Measurements from ENCODE around the gene MS4A6A. TPM values are rescaled to one million over a fixed set of nuclear protein-coding genes. Genes with fewer than 3 reads are reported as not detected.

Gene MS4A6A, protein sequence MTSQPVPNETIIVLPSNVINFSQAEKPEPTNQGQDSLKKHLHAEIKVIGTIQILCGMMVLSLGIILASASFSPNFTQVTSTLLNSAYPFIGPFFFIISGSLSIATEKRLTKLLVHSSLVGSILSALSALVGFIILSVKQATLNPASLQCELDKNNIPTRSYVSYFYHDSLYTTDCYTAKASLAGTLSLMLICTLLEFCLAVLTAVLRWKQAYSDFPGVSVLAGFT
- total RNA-seq: 10 to 100 TPM in 3 of 4 donors, 1 to 10 TPM in 1; 4.6 to 26.6 (median 18.8) TPM

DNA sequence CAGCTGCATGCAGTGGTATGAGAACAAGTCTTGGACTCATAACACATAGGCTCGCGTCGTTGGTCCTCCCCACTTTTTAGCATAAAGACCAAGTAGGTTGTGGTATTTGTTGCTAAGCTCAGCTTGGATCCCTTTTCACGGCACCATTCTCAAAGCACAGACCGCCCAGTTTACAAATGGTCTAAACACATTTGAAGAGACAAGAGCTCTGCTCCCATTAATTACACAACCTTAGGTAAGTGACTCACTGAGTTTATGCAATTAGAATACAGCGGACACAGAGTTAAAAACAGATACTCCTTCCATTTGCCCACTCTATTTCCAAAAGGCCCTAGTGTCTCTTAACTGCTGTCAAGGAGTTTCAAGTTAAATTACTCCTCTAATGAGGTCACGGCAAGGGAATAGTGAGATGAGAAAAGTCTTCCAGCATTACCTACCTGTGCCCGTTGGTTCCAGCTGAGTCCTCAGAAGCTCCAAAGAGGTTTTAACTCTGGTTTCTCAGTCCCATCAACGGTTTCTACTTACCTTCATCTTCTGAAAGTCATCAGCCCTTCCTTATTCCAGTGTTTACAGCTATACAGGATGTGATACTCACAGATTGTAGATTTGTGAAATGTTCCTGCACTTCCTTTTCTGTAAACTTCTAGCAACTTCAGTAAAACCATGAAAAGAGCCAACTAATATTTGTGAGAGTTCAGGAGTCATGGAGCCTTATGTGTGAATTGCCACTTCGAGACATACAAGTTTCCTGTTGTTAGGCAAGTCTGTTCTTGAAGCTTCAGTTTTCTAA, at the start of gene MS4A6A:
MS4A6A (minus strand) TSS at position 543 of the 790 bp plus-strand sequence. CDS start 1,356 bp downstream, outside the sequence.
- peak within 1 kb of the TSS in 3 of 4 donors; percentile 2 to 35 (median 22) for H3K27ac ChIP-seq
- in situ Hi-C loops (cut with MboI; ENCODE audit: low sequenced_read_pairs in 4 of 4): loop anchor here in 1 of 4 donors (25.0 kb wide), 1 partner anchor 95 kb away; the partner anchor contains the start of gene MS4A2
- H3K9me3 ChIP-seq: no peaks in the 10 kb centered on the region
- intact Hi-C loops (cut with DNase I; ENCODE audit: low total_unique reads): no loop called here
- TF ChIP-seq POLR2A (IDR thresholded peaks at IDR 0.05): peak in 1 of 2 donors; percentile 32
- TF ChIP-seq, protein P1, sequence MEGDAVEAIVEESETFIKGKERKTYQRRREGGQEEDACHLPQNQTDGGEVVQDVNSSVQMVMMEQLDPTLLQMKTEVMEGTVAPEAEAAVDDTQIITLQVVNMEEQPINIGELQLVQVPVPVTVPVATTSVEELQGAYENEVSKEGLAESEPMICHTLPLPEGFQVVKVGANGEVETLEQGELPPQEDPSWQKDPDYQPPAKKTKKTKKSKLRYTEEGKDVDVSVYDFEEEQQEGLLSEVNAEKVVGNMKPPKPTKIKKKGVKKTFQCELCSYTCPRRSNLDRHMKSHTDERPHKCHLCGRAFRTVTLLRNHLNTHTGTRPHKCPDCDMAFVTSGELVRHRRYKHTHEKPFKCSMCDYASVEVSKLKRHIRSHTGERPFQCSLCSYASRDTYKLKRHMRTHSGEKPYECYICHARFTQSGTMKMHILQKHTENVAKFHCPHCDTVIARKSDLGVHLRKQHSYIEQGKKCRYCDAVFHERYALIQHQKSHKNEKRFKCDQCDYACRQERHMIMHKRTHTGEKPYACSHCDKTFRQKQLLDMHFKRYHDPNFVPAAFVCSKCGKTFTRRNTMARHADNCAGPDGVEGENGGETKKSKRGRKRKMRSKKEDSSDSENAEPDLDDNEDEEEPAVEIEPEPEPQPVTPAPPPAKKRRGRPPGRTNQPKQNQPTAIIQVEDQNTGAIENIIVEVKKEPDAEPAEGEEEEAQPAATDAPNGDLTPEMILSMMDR (IDR thresholded peaks at IDR 0.05 in 4 of 5, conservative IDR thresholded peaks at IDR 0.05 in 1 of 5): no peak
- ATAC-seq: no peak
- no peaks in the 10 kb centered on the region for H3K4me1 ChIP-seq
- H3K4me3 ChIP-seq: peak within 1 kb of the TSS in 2 of 4 donors; percentile 5 to 25
- H3K27me3 ChIP-seq: no peaks in the 10 kb centered on the region
- no peak for DNase-seq
- no peaks in the 10 kb centered on the region for H3K36me3 ChIP-seq

DNA sequence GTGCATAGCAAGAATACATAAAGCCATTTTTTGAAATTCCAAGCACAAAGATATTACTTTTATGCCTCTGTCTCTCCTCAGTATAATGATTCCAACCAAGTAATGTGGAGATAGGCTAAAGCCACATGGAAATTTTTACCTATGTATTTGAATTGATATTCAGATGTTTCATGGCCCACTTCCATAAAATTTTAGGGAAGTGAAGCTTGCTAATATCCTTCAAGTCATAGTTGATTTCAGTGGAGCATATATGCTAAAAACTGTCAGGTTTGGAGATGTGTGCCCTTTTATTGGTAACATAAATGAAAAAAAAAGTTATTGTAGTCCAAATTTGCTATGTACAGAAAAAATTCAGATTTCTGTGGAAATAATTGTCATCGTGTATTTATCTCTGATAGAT, 47.8 kb upstream of the MS4A6A start:
- Histone ChIP-seq H3K27me3 (no peaks in the 10 kb centered on the region), H3K27ac (no peak overlapping the region), H3K4me1 (no peaks in the 10 kb centered on the region), H3K4me3 (no peak overlapping the region), H3K9me3 (no peaks in the 10 kb centered on the region), H3K36me3 (no peaks in the 10 kb centered on the region)
- ATAC-seq (no peak), DNase-seq (no peak)
- TF ChIP-seq, protein P1 (IDR thresholded peaks at IDR 0.05 in 4 of 5, conservative IDR thresholded peaks at IDR 0.05 in 1 of 5): no peak
- no peak for TF ChIP-seq POLR2A (IDR thresholded peaks at IDR 0.05)
- intact Hi-C loops (cut with DNase I; ENCODE audit: low total_unique reads): no loop called here
- in situ Hi-C loops (cut with MboI; ENCODE audit: low sequenced_read_pairs in 4 of 4): no loop called here

DNA sequence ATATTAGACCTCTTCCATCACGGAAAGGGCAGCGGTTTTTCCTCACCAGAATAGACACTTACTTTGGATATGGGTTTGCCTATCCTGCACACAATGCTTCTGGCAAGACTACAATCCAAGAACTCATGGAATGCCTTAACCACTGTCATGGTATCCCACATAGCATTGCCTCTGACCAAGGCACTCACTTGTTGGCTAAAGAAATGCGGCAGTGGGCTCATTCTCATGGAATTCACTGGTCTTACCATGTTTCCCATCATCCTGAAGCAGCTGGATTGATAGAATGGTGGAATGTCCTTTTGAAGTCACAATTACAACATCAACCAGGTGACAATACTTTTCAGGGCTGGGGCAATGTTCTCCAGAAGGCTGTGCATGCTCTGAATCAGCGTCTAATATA, 39.3 kb upstream of the MS4A6A start:
- ATAC-seq (no peak), DNase-seq (no peak)
- Histone ChIP-seq H3K27ac (no peak overlapping the region), H3K4me1 (no peaks in the 10 kb centered on the region), H3K27me3 (no peaks in the 10 kb centered on the region), H3K36me3 (no peaks in the 10 kb centered on the region), H3K9me3 (no peaks in the 10 kb centered on the region), H3K4me3 (no peak overlapping the region)
- TF ChIP-seq, protein P1 (IDR thresholded peaks at IDR 0.05 in 4 of 5, conservative IDR thresholded peaks at IDR 0.05 in 1 of 5): no peak
- TF ChIP-seq POLR2A (IDR thresholded peaks at IDR 0.05): no peak
- in situ Hi-C loops (cut with MboI; ENCODE audit: low sequenced_read_pairs in 4 of 4) (no loop called here), intact Hi-C loops (cut with DNase I; ENCODE audit: low total_unique reads) (no loop called here)

DNA sequence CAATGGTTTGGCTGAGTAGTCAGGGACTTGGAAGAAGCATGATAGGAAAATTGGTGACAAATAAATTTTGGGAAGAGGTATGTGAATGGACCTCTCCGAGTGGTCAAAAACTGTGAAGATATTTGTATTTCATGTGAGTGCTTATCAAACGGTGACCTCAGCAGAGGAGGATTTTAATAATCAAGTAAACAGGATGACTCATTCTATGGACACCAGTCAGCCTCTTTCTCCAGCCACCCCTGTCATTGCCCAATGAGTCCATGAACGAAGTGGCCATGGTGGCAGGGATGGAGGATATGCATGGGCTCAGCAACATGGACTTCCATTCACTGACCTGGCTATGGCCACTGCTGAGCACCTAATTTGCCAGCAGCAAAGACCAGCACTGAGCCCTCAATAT, 38.8 kb upstream of the MS4A6A start:
- ATAC-seq: no peak
- no peak for DNase-seq
- intact Hi-C loops (cut with DNase I; ENCODE audit: low total_unique reads) (no loop called here), in situ Hi-C loops (cut with MboI; ENCODE audit: low sequenced_read_pairs in 4 of 4) (no loop called here)
- Histone ChIP-seq H3K27ac (no peak overlapping the region), H3K27me3 (no peaks in the 10 kb centered on the region), H3K36me3 (no peaks in the 10 kb centered on the region), H3K4me3 (no peak overlapping the region), H3K9me3 (no peaks in the 10 kb centered on the region), H3K4me1 (no peaks in the 10 kb centered on the region)
- no peak for TF ChIP-seq POLR2A (IDR thresholded peaks at IDR 0.05)
- TF ChIP-seq, protein P1 (IDR thresholded peaks at IDR 0.05 in 4 of 5, conservative IDR thresholded peaks at IDR 0.05 in 1 of 5): no peak
